Loucy (cell line): Measurements from ENCODE around the gene ZNF609.

Source experiments
- CTCF ChIP-seq: fragments of 200-600 bp; sonication (generic); conservative IDR thresholded peaks from 2 replicates; pipeline ENCODE4 v1.5.1; 2014; ENCODE audit warnings: mild to moderate bottlenecking, antibody characterized with exemption, low read length
- EZH2phosphoT487 ChIP-seq: fragments of 200-600 bp; IDR thresholded peaks from 2 replicates; pipeline ENCODE4 v1.6.1; 2018; ENCODE audit warnings: antibody characterized with exemption, mild to moderate bottlenecking, moderate library complexity, borderline replicate concordance

GRCh38 chr15:64673866-64674265, 213.5 kb downstream of the ZNF609 start:
- no peak for TF ChIP-seq CTCF
- TF ChIP-seq EZH2phosphoT487: no peak
